ENCODE results near the gene ARID5B.

DNA sequence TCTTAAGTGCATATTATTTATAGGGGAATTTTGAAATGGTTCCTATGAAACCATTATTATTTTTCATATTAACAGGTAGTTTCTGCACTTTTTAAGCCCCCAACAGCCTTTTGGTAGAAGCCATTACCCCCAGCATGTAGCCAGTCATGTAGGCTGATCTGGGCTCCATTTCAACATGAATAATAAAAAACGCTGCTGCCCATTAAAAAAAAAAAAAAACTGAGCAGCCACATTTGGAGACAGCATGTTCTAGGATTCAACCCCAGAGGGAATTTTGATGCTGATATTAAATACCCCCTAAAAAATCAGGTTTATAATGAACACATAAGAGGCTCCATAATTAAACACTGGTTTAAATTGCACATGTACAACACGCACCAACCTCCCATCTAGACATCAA, 185.8 kb downstream of the ARID5B start:
- TF ChIP-seq, protein P1, sequence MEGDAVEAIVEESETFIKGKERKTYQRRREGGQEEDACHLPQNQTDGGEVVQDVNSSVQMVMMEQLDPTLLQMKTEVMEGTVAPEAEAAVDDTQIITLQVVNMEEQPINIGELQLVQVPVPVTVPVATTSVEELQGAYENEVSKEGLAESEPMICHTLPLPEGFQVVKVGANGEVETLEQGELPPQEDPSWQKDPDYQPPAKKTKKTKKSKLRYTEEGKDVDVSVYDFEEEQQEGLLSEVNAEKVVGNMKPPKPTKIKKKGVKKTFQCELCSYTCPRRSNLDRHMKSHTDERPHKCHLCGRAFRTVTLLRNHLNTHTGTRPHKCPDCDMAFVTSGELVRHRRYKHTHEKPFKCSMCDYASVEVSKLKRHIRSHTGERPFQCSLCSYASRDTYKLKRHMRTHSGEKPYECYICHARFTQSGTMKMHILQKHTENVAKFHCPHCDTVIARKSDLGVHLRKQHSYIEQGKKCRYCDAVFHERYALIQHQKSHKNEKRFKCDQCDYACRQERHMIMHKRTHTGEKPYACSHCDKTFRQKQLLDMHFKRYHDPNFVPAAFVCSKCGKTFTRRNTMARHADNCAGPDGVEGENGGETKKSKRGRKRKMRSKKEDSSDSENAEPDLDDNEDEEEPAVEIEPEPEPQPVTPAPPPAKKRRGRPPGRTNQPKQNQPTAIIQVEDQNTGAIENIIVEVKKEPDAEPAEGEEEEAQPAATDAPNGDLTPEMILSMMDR (IDR thresholded peaks at IDR 0.05) = no peak
- TF ChIP-seq POLR2AphosphoS5 (IDR thresholded peaks at IDR 0.05) = no peak
- TF ChIP-seq POLR2A (IDR thresholded peaks at IDR 0.05) = no peak

Measured in transverse colon (tissue), 4 donors.